Upper lobe of left lung (tissue), 4 donors: ENCODE measurements around the gene BCKDK.

Experiments
- CTCF ChIP-seq, 6 experiments: fragments of 450-650 bp in 4 of 6; fragments of 200-600 bp in 2 of 6; sonication (generic) in 2 of 6; IDR thresholded peaks; one replicate each; pipeline ENCODE4 v1.5.1; 2016 to 2019; ENCODE audit warnings: antibody characterized with exemption in 6 of 6
- POLR2A ChIP-seq, 4 donors: fragments of 450-650 bp; IDR thresholded peaks; one replicate each; pipeline ENCODE4 v1.5.1; 2016 to 2017; ENCODE audit warnings: antibody characterized with exemption in 4 of 4, mild to moderate bottlenecking in 2 of 4
- POLR2AphosphoS5 ChIP-seq, 2 donors: sonication (generic); formaldehyde crosslinking; IDR thresholded peaks; one replicate each; pipeline ENCODE4 v1.5.1; 2017; ENCODE audit warnings: antibody characterized with exemption in 2 of 2

GRCh38 chr16:31131416-31131815, 23.2 kb downstream of the BCKDK start:
- TF ChIP-seq POLR2A (IDR thresholded peaks at IDR 0.05): no peak
- no peak for TF ChIP-seq CTCF (IDR thresholded peaks at IDR 0.05)
- TF ChIP-seq POLR2AphosphoS5 (IDR thresholded peaks at IDR 0.05): no peak
